Testis (tissue), 3 donors: ENCODE measurements around the gene ARPC5. TPM values are rescaled to one million over a fixed set of nuclear protein-coding genes. Genes with fewer than 3 reads are reported as not detected.
"Not testable (repeated sequence)": the region's sequence is repeated elsewhere in the genome, so short reads cannot be mapped to it uniquely, and the experiment has no call there.

Source experiments
- DNase-seq: peaks from one replicate; pipeline ENCODE4 v3.0.0-alpha.2; 2019
- H3K27ac ChIP-seq, 2 donors: fragments of 200-600 bp; sonication (generic); one replicate each; pipeline ENCODE4 v1.5.1; 2019
- H3K27me3 ChIP-seq: fragments of 200-600 bp; sonication (generic); one replicate; pipeline ENCODE4 v1.5.1; 2019
- H3K36me3 ChIP-seq: fragments of 200-600 bp; sonication (generic); one replicate; pipeline ENCODE4 v1.5.1; 2017; ENCODE audit warnings: low read depth; ENCODE audit errors: missing control alignments
- H3K4me1 ChIP-seq: fragments of 200-600 bp; sonication (generic); one replicate; pipeline ENCODE4 v1.5.1; 2019
- H3K4me3 ChIP-seq, 2 donors: fragments of 200-600 bp; sonication (generic); one replicate each; pipeline ENCODE4 v1.5.1; 2017 to 2019
- H3K9me3 ChIP-seq: fragments of 200-600 bp; sonication (generic); one replicate; pipeline ENCODE4 v1.5.1; 2017
- POLR2A ChIP-seq: fragments of 450-650 bp; IDR thresholded peaks from one replicate; pipeline ENCODE4 v1.6.1; 2017; ENCODE audit warnings: antibody characterized with exemption, mild to moderate bottlenecking, moderate library complexity
- WGBS, 2 donors: methylation state at CpG; one replicate each; pipeline ENCODE4 v1.1.5; 2018; 5-methylcytosine and 5-hydroxymethylcytosine counted together
- intact Hi-C: fragments of 100-400 bp; cut with DNase I; formaldehyde crosslinking; loops from one replicate; pipeline ENCODE4 v1.15.1; 2023; ENCODE audit warnings: low total_unique reads
- polyA plus RNA-seq: library from polyadenylated mRNA; stranded (reverse); fragments of 350-450 nt; fragmentation: Illumina TruSeq; extraction: RNeasy Lipid Tissue Mini Kit (QIAGEN cat#74804); gene quantifications from one replicate; pipeline ENCODE4 v1.2.3, GENCODE V29; 2014; ENCODE audit warnings: low read depth, low replicate concordance; ENCODE audit not compliant: insufficient read depth
- total RNA-seq, 2 donors: library from RNA; depleted of rRNA; stranded (reverse); fragments of >200 nt; gene quantifications; one replicate each; pipeline ENCODE4 v1.2.3, GENCODE V29; 2016
- TF ChIP-seq, protein P1 (sequence below), 3 experiments: fragments of 450-650 bp in 2 of 3; fragments of 200-600 bp in 1 of 3; sonication (generic) in 1 of 3; IDR thresholded peaks; one replicate each; pipeline ENCODE4 v1.5.1; 2016 to 2019; ENCODE audit warnings: antibody characterized with exemption in 3 of 3, mild to moderate bottlenecking in 2 of 3, moderate library complexity in 1 of 3

The ARPC5 gene
- total and polyA plus RNA-seq, 3 donors from 2014 or later = 55.8 to 136 (median 66.6) TPM

GRCh38 chr1:183630748-183631147 lies 4.8 kb downstream of the ARPC5 start:
- 26 to 32% methylated on average over 2 of the region's 2 CpGs for WGBS, 2 donors
- peaks cover 43% of the 10 kb centered on the region for H3K4me1 ChIP-seq
- peak overlapping the region in 1 of 2 donors; percentile 37 for H3K27ac ChIP-seq
- DNase-seq = no peak
- intact Hi-C loops = no loop called here
- no peaks in the 10 kb centered on the region for H3K9me3 ChIP-seq
- no peak for TF ChIP-seq POLR2A
- TF ChIP-seq, protein P1, sequence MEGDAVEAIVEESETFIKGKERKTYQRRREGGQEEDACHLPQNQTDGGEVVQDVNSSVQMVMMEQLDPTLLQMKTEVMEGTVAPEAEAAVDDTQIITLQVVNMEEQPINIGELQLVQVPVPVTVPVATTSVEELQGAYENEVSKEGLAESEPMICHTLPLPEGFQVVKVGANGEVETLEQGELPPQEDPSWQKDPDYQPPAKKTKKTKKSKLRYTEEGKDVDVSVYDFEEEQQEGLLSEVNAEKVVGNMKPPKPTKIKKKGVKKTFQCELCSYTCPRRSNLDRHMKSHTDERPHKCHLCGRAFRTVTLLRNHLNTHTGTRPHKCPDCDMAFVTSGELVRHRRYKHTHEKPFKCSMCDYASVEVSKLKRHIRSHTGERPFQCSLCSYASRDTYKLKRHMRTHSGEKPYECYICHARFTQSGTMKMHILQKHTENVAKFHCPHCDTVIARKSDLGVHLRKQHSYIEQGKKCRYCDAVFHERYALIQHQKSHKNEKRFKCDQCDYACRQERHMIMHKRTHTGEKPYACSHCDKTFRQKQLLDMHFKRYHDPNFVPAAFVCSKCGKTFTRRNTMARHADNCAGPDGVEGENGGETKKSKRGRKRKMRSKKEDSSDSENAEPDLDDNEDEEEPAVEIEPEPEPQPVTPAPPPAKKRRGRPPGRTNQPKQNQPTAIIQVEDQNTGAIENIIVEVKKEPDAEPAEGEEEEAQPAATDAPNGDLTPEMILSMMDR (IDR thresholded peaks at IDR 0.05) = no peak
- no peak overlapping the region for H3K4me3 ChIP-seq
- H3K36me3 ChIP-seq = no peaks in the 10 kb centered on the region
- no peaks in the 10 kb centered on the region for H3K27me3 ChIP-seq

- no peak for DNase-seq
- intact Hi-C loops = no loop called here
- Histone ChIP-seq H3K4me1 (peaks cover 38% of the 10 kb centered on the region), H3K27me3 (no peaks in the 10 kb centered on the region), H3K27ac (no peak overlapping the region), H3K4me3 (no peak overlapping the region), H3K9me3 (no peaks in the 10 kb centered on the region), H3K36me3 (no peaks in the 10 kb centered on the region)
- TF ChIP-seq, protein P1 (IDR thresholded peaks at IDR 0.05) = no peak
- no peak for TF ChIP-seq POLR2A
These were observed 7.0 kb downstream of the ARPC5 start for GRCh38 chr1:183628537-183628936.

DNA sequence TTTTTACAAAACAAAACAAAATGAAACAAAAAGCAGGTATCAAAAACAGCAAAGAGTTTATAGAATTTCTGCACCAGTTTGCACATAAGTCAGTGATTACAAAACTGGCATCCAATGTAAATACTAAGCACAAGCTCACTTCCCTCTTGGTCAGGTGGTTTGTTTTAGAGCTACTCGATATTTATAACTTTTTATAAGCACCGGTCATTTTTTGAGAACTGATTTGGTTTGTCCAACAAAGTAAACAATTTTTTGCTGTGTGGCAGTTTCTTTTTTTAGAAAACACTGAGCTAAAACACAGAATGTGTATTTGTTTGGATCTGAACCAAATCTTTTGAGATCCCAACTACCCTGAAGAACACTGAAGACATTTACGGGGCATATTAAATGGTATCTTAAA lies 9.3 kb downstream of the ARPC5 start:
- Histone ChIP-seq H3K4me1 (peaks cover 26% of the 10 kb centered on the region), H3K27ac (peak overlapping the region in 1 of 2 donors; percentile 12)
- H3K36me3 ChIP-seq, H3K4me3 ChIP-seq, H3K27me3 ChIP-seq, intact Hi-C loops, H3K9me3 ChIP-seq, DNase-seq: not testable (repeated sequence)
- WGBS, 2 donors = 28 to 39% methylated on average over 3 of the region's 3 CpGs

- peaks cover 16% of the 10 kb centered on the region for H3K4me1 ChIP-seq
- 54 to 61% methylated on average over 10 of the region's 10 CpGs for WGBS, 2 donors
- intact Hi-C loops = no loop called here
- H3K4me3 ChIP-seq = no peak overlapping the region
- no peaks in the 10 kb centered on the region for H3K27me3 ChIP-seq
- H3K27ac ChIP-seq = no peak overlapping the region
- no peaks in the 10 kb centered on the region for H3K36me3 ChIP-seq
- no peaks in the 10 kb centered on the region for H3K9me3 ChIP-seq
- DNase-seq = peak; percentile 75
- TF ChIP-seq POLR2A = no peak
- TF ChIP-seq, protein P1 (IDR thresholded peaks at IDR 0.05) = peak in 2 of 3 experiments; percentile 40 to 52
These were observed 12.4 kb downstream of the ARPC5 start for GRCh38 chr1:183622884-183623785.

DNA sequence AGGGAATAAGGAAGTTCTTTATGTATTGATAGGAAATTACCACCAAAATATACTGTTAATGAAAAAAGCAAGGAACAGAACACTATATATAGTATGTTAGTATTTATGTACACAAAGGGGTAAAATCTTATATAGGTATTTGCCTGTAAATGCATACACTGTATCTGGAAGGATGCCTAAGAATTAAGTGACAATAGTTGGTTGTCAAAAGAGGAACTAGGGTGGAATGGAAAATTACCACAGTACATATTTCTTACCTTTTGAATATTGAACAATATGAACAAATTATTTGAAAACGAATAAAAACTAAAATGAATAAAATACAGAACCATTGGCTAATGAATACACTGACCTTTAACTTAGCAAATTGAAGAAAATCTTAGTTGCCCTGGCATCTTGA lies 13.6 kb downstream of the ARPC5 start:
- H3K4me1 ChIP-seq = peaks cover 16% of the 10 kb centered on the region
- no peaks in the 10 kb centered on the region for H3K36me3 ChIP-seq
- intact Hi-C loops = no loop called here
- no peak overlapping the region for H3K27ac ChIP-seq
- H3K9me3 ChIP-seq = no peaks in the 10 kb centered on the region
- TF ChIP-seq, protein P1 (IDR thresholded peaks at IDR 0.05) = no peak
- no peak for TF ChIP-seq POLR2A
- 71 to 73% methylated on average over 1 of the region's 1 CpG for WGBS, 2 donors
- no peak overlapping the region for H3K4me3 ChIP-seq
- H3K27me3 ChIP-seq = no peaks in the 10 kb centered on the region
- no peak for DNase-seq
